Fibroblast of gingiva (primary cell): ENCODE measurements around the gene CBX8.
A peak's percentile ranks its signal among the peaks of the same experiment; 100 is the strongest.

Source experiments
- DNase-seq: peaks from one replicate; pipeline ENCODE4 v3.0.0-alpha.2; 2011; ENCODE audit warnings: low read depth

Gene CBX8

DNA sequence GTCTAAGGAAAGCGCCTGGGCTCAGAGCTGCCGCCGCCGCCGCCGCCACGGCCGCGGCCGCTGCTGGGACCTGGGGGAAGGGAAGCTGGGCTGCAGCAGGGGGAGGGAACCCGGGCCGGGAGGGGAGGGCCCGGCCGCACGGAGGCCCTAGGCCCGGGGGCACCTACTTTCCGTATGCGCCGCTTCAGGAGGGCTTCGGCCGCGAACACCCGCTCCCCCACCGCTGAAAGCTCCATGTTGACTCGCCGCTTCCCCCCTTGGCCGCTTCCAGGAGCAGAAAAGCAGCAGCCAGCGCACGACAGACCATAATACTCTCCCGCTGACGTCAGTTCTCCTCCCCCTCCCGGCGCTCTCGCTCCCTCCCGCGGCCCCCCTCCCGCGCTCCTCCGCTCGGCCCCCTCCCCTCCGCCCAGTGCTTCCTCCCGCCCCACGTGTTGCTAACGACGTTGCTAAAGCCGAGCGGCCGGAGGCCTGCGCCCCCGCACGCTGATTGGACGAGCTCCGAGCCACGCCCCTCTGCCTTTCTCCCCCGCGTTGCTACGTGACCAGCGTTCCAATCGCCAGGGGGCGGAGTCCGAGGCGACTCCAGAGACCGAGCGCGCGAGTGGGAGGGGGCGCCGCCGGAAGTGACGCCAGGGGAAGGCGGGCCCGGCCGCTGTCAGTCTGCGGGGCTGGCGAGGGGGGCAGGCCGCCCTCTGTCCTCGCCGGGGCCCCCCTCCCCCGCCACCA is at the start of gene CBX8:
TSS of gene CBX8 (minus strand) at position 315 of the 729 bp plus-strand sequence. CDS start at position 236, 79 bp downstream.
- peak; percentile 99 for DNase-seq

DNA sequence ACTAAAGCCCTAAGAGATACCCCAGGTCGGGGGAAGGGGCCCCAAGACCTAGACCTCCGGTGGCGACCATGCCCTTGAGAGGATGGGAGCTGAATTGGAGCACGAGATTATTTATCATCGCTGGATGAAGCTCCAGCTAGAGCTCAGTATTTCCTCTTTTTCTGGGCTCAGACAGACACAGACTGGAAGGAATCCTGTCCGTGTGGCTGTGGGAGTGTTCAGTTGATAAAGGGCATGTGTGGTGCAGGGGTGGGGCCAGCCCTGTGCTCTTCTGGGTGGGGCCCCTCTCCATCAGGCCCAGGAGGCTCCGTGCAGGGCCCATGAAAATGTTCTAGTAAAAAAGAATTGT is 48.7 kb upstream of the CBX8 start:
- no peak for DNase-seq

DNA sequence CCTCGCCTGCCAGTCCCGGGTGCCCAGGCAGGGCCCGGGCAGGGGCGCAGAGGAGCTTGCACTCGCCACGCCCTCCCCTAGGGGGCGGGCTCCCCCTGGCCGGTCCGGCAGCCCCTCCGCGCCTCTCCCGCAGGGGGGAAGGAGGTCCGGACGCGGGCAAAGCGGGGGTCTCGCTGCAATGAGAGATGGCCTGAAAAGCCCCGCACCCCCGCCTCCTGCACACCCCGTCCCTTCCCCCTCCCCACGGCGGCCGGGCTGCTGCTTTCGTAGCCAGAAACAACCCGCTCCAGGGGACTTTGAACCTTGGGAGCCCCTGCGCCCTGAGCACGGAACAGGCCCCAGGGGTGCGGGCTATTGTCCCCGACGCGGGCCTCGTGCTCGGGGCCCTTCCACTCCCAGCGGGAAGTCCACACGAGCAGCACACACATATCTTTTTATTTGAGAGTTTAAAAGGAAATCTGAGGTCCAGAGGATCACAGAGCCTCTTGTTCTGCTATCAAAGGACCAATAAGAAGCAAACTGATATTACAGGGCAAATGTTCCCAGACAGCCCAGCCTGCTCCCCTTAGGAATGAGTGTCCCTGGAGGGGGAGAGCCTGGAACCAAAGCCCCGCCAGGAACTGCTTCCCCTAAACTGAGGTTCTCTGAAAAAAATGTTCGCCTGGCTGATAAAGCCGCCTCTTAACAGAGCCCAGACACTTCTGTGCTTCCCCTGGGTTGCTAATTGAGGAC is 48.2 kb upstream of the CBX8 start:
- DNase-seq: no peak

- DNase-seq: peak; percentile 72
Observed at GRCh38 chr17:79843816-79844800, 47.2 kb upstream of the CBX8 start.

DNA sequence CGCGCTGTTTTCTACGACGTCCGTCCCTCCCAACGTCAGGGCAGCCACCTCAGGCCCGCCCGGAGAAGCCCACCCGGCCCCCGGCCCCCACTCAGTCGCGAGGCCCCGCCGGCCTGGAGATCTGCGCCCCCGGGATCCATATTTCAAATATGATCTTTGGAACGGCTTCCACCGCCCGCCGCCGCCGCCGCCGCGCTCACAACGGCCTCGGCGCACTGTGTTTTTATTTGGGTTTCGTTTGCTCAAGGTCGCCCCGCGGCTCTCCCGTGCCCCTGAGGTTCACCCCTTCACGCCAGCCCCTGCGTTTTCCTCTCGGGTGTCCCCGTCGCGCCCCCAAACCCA is 46.6 kb upstream of the CBX8 start:
- no peak for DNase-seq

GRCh38 chr17:79842656-79843473 is 46.0 kb upstream of the CBX8 start:
- DNase-seq: no peak

- DNase-seq: no peak
Observed at GRCh38 chr17:79842136-79842655, 45.3 kb upstream of the CBX8 start.

DNA sequence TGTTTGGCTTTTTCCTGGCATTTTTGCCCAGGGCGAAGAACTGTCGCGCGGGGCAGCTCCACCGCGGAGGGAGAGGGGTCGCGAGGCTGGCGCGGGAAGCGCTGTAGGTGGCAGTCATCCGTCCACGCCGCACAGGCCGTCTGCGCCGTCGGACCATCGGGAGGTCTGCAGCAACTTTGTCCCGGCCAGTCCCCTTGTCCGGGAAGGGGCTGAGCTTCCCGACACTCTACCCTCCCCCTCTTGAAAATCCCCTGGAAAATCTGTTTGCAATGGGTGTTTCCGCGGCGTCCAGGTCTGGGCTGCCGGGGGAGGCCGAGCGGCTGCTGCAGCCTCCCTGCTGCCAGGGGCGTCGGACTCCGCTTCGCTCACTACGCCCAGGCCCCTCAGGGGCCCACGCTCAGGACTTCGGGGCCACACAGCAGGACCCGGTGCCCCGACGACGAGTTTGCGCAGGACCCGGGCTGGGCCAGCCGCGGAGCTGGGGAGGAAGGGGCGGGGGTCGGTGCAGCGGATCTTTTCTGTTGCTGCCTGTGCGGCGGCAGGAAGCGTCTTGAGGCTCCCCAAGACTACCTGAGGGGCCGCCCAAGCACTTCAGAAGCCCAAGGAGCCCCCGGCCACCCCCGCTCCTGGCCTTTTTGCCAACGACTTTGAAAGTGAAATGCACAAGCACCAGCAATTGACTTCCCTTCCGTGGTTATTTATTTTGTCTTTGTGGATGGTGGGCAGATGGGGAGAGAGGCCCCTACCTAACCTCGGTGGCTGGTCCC is 44.7 kb upstream of the CBX8 start:
- no peak for DNase-seq

DNA sequence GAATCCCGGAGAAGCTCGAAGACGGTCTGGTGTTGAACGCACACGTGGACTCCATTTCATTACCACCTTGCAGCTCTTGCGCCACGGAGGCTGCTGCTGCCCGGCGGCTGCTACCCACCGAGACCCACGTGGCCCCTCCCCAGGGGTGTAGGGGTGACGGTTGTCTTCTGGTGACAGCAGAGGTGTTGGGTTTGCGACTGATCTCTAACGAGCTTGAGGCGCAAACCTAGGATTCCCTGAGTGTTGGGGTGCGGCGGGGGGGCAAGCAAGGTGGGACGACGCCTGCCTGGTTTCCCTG is 44.1 kb upstream of the CBX8 start:
- no peak for DNase-seq

DNA sequence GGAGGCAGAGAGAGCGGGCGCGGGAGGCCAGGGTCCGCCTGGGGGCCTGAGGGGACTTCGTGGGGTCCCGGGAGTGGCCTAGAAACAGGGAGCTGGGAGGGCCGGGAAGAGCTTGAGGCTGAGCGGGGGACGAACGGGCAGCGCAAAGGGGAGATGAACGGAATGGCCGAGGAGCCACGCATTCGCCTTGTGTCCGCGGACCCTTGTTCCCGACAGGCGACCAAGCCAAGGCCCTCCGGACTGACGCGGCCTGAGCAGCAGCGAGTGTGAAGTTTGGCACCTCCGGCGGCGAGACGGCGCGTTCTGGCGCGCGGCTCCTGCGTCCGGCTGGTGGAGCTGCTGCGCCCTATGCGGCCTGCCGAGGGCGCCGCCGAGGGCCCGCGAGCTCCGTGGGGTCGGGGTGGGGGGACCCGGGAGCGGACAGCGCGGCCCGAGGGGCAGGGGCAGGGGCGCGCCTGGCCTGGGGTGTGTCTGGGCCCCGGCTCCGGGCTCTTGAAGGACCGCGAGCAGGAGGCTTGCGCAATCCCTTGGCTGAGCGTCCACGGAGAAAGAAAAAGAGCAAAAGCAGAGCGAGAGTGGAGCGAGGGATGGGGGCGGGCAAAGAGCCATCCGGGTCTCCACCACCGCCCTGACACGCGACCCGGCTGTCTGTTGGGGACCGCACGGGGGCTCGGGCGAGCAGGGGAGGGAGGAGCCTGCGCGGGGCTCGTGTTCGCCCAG is 43.6 kb upstream of the CBX8 start:
- DNase-seq: peak; percentile 36

DNA sequence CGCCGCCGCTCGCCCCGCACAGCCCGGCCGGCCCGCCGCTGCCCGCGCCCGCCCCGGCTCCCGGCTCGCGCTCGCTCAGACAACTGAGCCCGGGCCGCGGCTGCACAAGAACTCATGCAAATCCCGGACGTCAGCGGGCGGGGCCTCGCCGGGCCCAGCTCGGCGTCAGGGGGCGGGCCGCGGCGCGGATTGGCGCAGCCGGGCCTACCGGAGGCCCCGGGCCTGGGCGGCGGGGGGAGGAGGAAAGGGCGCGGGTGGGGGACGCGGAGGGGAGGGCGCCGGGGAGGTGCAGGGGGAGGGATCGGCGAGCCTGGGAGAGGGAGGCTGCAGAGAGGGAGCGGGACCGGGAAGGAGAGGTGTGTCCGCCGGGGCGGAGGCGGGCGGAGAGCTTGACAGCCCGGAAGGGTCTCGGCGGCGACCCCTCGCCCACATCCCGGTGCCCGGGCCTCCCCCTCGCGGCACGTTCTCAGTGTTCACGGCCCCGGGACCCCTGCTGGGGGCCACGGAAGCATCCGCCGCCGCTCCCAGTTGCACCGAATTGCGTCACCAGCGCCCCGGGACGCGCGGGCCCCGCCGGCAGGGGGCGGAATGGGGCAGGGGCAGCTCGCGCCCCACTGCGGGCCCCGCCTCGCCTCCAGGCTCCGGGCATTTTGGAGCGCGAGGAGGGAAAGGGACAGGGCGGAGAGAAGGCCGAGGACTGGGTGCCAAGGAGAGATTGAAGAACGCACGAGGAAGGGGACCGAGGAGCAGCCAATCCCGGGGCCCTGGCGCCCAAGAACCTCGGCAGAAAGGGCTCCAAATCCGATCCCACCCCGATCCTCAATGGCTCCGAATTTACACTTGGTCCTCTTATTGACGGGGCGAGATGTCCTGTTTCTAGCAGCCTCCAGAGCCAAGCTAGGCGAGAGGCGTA is 42.7 kb upstream of the CBX8 start, which contains the start of gene CBX4:
TSS of gene CBX4 (minus strand) at position 85 of the 913 bp plus-strand sequence. CDS start 189 bp downstream, outside the sequence.
- DNase-seq: peak; percentile 93

- DNase-seq: peak; percentile 58
Observed at GRCh38 chr17:79838522-79839274, 41.8 kb upstream of the CBX8 start.

DNA sequence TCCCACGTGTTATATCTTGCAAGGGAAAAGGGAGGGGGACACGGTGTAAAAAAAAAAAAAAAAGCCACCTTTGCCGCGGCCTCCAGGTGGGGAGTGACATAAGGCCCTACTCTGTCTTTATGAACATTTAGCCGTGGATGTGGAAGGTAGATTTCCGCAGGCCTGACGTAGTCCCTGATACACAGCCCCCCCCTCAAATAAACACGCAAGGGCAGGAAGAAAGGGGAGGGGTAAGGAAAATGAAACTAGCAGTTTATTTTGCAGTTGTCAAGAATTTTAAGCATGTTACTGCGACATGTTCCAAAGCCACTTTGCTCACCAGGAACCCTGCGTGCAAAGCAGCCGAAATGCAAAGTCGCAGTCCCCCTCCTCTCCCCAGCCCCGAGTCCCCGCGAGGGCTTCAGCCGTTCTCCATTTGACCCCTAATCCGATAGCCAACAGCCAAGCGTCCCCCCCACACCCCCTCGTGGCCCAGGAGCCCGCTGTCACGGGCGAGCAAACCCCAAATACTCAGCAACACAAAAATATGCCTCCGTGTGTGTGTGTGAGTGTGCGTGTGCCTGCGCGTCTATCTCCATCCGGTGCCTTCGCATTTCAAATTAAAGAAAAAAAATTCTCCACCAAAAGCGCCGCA is 41.1 kb upstream of the CBX8 start:
- DNase-seq: no peak

- DNase-seq: peak; percentile 78
Observed at GRCh38 chr17:79836972-79837887, 40.4 kb upstream of the CBX8 start.

DNA sequence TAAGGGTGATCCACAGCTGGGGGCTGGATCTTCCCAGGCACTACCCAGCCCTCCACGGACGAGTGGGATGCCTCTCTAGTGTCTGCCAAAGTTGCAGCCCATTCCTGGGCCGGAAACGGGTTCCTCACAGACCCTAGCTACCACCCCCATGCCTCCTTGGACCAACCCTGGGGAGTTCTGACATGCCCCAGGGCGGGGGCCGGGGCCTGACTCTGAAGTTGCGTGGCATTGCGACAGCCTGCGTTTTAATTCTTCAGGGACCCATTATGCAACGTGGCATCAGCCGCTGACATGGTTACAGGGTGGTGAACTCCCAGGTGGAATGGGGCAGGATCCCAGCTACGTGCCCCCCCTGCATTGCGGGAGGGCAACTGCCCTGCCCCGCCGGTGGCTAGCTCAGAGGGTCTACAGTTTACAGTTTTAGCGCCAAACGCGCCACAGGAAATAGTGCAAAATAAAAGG is 39.7 kb upstream of the CBX8 start:
- DNase-seq: peak; percentile 56

- DNase-seq: no peak
Observed at GRCh38 chr17:79835953-79836509, 39.2 kb upstream of the CBX8 start.
